B cell (primary cell): ENCODE measurements around the gene SMTNL1. TPM values are rescaled to one million over a fixed set of nuclear protein-coding genes. Genes with fewer than 3 reads are reported as not detected.

Experiments
- ATAC-seq: fragments of 200-7000 bp; cut with Tn5 transposase; one replicate; pipeline ENCODE4 v1.10.0; 2021; ENCODE audit warnings: low read depth, mild to moderate bottlenecking, moderate number of reproducible peaks, moderate library complexity
- CTCF ChIA-PET: fragments of 350-600 bp; sonication (Branson Sonifier 250); formaldehyde crosslinking; loops from one replicate; lab custom pipeline; 2021; ENCODE audit warnings: antibody characterized with exemption, inconsistent platforms; lab: Charles Lee
- POLR2A ChIA-PET: fragments of 350-600 bp; sonication (Branson Sonifier 250); formaldehyde crosslinking; loops from one replicate; lab custom pipeline; 2021; ENCODE audit warnings: antibody characterized with exemption; lab: Charles Lee
- DNase-seq: peaks from one replicate; pipeline ENCODE4 v3.0.0; 2013
- H2AFZ ChIP-seq: 2 replicates; pipeline ENCODE4 v1.6.1; 2012; ENCODE audit warnings: mild to moderate bottlenecking, low read depth, low read length; ENCODE audit not compliant: insufficient read depth, poor library complexity, severe bottlenecking
- H3K27ac ChIP-seq, 2 donors: 1 replicate in 1 of 2; 2 replicates in 1 of 2; pipeline ENCODE4 v1.5.1; 2012 to 2013; ENCODE audit warnings: low read length in 2 of 2, mild to moderate bottlenecking in 2 of 2, moderate library complexity in 1 of 2
- H3K27me3 ChIP-seq, 4 experiments: fragments of 200-600 bp in 1 of 4; sonication (generic) in 1 of 4; replicated peaks in 1 of 4; 1 replicate in 2 of 4; 2 replicates in 2 of 4; pipeline versions ENCODE4 v1.6.1 to v1.7.0; 2013 to 2016; ENCODE audit warnings: low read length in 3 of 4, mild to moderate bottlenecking in 2 of 4, mixed read lengths in 1 of 4, moderate library complexity in 1 of 4; ENCODE audit not compliant: insufficient read depth in 4 of 4, control insufficient read depth in 3 of 4; ENCODE audit errors: control extremely low read depth in 1 of 4
- H3K36me3 ChIP-seq, 2 experiments: replicated peaks in 1 of 2; 1 replicate in 1 of 2; 2 replicates in 1 of 2; pipeline versions ENCODE4 v1.6.1 to v1.7.1; 2013; ENCODE audit warnings: low read length in 1 of 2; ENCODE audit not compliant: insufficient read depth in 2 of 2, control insufficient read depth in 1 of 2; ENCODE audit errors: control extremely low read depth in 1 of 2, extremely low read depth in 1 of 2
- H3K4me1 ChIP-seq, 2 donors: fragments of 200-600 bp in 1 of 2; sonication (generic) in 1 of 2; 1 replicate in 1 of 2; 2 replicates in 1 of 2; pipeline versions ENCODE4 v1.5.1 to v1.6.1; 2013 to 2017; ENCODE audit warnings: low read length in 2 of 2; ENCODE audit not compliant: control insufficient read depth in 2 of 2, insufficient read depth in 2 of 2
- H3K4me2 ChIP-seq: replicated peaks from 2 replicates; pipeline ENCODE3; 2012; ENCODE audit warnings: mild to moderate bottlenecking, low read depth, low read length; ENCODE audit not compliant: poor library complexity, severe bottlenecking
- H3K4me3 ChIP-seq, 5 experiments: fragments of 200-600 bp in 1 of 5; sonication (generic) in 1 of 5; 1 replicate in 3 of 5; 2 replicates in 2 of 5; pipeline versions ENCODE4 v1.5.1 to v1.7.0; 2011 to 2016; ENCODE audit warnings: low read length in 4 of 5, mild to moderate bottlenecking in 4 of 5, low read depth in 2 of 5, control low read depth in 1 of 5, moderate library complexity in 1 of 5; ENCODE audit not compliant: insufficient read depth in 1 of 5; ENCODE audit errors: control extremely low read depth in 1 of 5, extremely low read depth in 1 of 5
- H3K79me2 ChIP-seq: fragments of 200-600 bp; sonication (generic); one replicate; pipeline ENCODE4 v1.6.0; 2016; ENCODE audit warnings: low read length; ENCODE audit not compliant: control insufficient read depth, insufficient read depth
- H3K9ac ChIP-seq: fragments of 200-600 bp; sonication (generic); 2 replicates; pipeline ENCODE4 v1.6.1; 2017; ENCODE audit warnings: mild to moderate bottlenecking, low read length, moderate library complexity
- H3K9me3 ChIP-seq, 3 donors: one replicate each; pipeline versions ENCODE4 v1.6.1 to v1.7.1; 2013; ENCODE audit warnings: low read length in 2 of 3; ENCODE audit not compliant: control insufficient read depth in 2 of 3, insufficient read depth in 1 of 3; ENCODE audit errors: control extremely low read depth in 1 of 3
- H4K20me1 ChIP-seq: 2 replicates; pipeline ENCODE4 v1.6.0; 2012; ENCODE audit warnings: mild to moderate bottlenecking, low read length; ENCODE audit not compliant: insufficient read depth, control insufficient read depth, poor library complexity, severe bottlenecking
- H3K27ac Mint-ChIP-seq: one replicate; pipeline ENCODE4 v1.8.0; 2021; ENCODE audit warnings: mixed read lengths
- H3K27me3 Mint-ChIP-seq: one replicate; pipeline ENCODE4 v1.8.0; 2021; ENCODE audit warnings: mixed read lengths
- H3K4me1 Mint-ChIP-seq: one replicate; pipeline ENCODE4 v1.8.0; 2021; ENCODE audit warnings: mixed read lengths
- H3K4me3 Mint-ChIP-seq: one replicate; pipeline ENCODE4 v1.8.0; 2021; ENCODE audit warnings: mixed read lengths
- H3K9me3 Mint-ChIP-seq: one replicate; pipeline ENCODE4 v1.8.0; 2022; ENCODE audit warnings: mixed read lengths; ENCODE audit not compliant: insufficient read depth
- EZH2 ChIP-seq: IDR thresholded peaks from 2 replicates; pipeline ENCODE4 v1.6.1; 2012; ENCODE audit warnings: borderline replicate concordance, low read depth, mild to moderate bottlenecking, moderate library complexity, low read length; ENCODE audit not compliant: insufficient read depth, poor library complexity, severe bottlenecking
- WGBS: methylation state at CpG from one replicate; pipeline ENCODE4 v1.1.5; 2013; ENCODE audit warnings: missing lambda C conversion rate; ENCODE audit not compliant: insufficient coverage; 5-methylcytosine and 5-hydroxymethylcytosine counted together
- intact Hi-C: fragments of 100-400 bp; cut with micrococcal nuclease; formaldehyde crosslinking; loops from one replicate; pipeline ENCODE4 v1.10.0; 2022
- polyA plus RNA-seq: library from polyadenylated mRNA; depleted of rRNA; stranded (reverse); fragments of >200 nt; gene quantifications from 2 replicates; pipeline ENCODE4 v1.2.3, GENCODE V29; 2012
- total RNA-seq, 2 donors: library from RNA; stranded (reverse); fragments of 120-200 nt in 1 of 2; gene quantifications; 1 replicate in 1 of 2; 2 replicates in 1 of 2; pipeline versions ENCODE4 v1.2.3 to v1.2.4, GENCODE V29; 2013 to 2022
- TF ChIP-seq, protein P1 (sequence below): fragments of 200-600 bp; IDR thresholded peaks from one replicate; pipeline ENCODE4 v1.8.0; 2022; ENCODE audit warnings: antibody characterized with exemption, mild to moderate bottlenecking

Gene SMTNL1
- total and polyA plus RNA-seq, 2 donors (not counting 1 experiment from before 2014, with no cell fraction given): not detected

GRCh38 chr11:57544566-57544965 is 7.2 kb downstream of the SMTNL1 start:
- no peaks in the 10 kb centered on the region for H3K9me3 ChIP-seq
- intact Hi-C loops: no loop called here
- no peak overlapping the region for H2AFZ ChIP-seq
- WGBS: 98% methylated on average over 6 of the region's 6 CpGs
- CTCF ChIA-PET: interaction anchor here (1.2 to 1.5 kb wide), 2 partner anchors 51 to 118 kb away, joined by 3 read pairs; no protein-coding TSS in a partner anchor
- peaks cover 0 to 3% of the 10 kb centered on the region in 2 experiments for H3K36me3 ChIP-seq
- peaks cover 15% of the 10 kb centered on the region for H3K4me1 Mint-ChIP-seq
- no peak overlapping the region for H3K27ac ChIP-seq
- peaks cover 11 to 16% of the 10 kb centered on the region in 2 donors for H3K4me1 ChIP-seq
- H3K9ac ChIP-seq: no peak overlapping the region
- H3K9me3 Mint-ChIP-seq: no peaks in the 10 kb centered on the region
- no peaks in the 10 kb centered on the region for H3K27me3 Mint-ChIP-seq
- DNase-seq (no peak), ATAC-seq (no peak)
- POLR2A ChIA-PET: no interaction called here
- H3K4me3 ChIP-seq: no peak overlapping the region
- no peak overlapping the region for H3K27ac Mint-ChIP-seq
- H3K4me2 ChIP-seq: no peak overlapping the region
- H3K27me3 ChIP-seq: no peaks in the 10 kb centered on the region
- no peak overlapping the region for H3K4me3 Mint-ChIP-seq
- TF ChIP-seq, protein P1, sequence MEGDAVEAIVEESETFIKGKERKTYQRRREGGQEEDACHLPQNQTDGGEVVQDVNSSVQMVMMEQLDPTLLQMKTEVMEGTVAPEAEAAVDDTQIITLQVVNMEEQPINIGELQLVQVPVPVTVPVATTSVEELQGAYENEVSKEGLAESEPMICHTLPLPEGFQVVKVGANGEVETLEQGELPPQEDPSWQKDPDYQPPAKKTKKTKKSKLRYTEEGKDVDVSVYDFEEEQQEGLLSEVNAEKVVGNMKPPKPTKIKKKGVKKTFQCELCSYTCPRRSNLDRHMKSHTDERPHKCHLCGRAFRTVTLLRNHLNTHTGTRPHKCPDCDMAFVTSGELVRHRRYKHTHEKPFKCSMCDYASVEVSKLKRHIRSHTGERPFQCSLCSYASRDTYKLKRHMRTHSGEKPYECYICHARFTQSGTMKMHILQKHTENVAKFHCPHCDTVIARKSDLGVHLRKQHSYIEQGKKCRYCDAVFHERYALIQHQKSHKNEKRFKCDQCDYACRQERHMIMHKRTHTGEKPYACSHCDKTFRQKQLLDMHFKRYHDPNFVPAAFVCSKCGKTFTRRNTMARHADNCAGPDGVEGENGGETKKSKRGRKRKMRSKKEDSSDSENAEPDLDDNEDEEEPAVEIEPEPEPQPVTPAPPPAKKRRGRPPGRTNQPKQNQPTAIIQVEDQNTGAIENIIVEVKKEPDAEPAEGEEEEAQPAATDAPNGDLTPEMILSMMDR: no peak
- no peak for TF ChIP-seq EZH2
- no peaks in the 10 kb centered on the region for H4K20me1 ChIP-seq
- H3K79me2 ChIP-seq: no peaks in the 10 kb centered on the region

DNA sequence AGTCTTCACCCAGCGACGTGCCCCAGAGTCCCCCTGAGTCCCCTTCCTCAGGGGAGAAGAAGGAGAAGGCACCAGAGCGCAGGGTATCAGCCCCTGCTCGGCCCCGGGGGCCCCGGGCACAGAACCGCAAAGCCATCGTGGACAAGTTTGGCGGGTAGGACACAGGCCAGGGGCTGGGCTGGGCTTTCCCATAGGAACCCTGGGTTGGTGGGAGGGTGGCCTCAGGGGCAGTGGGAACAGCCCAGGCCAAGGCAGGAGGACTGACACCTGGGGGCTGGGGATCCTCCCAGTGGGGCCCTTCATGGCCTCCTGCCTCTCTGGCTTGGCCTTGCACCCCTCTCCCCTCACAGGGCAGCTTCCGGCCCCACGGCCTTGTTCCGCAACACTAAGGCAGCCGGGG is 8.5 kb downstream of the SMTNL1 start:
- TF ChIP-seq EZH2: no peak
- TF ChIP-seq, protein P1: no peak
- 97% methylated on average over 9 of the region's 13 CpGs for WGBS
- H3K9me3 Mint-ChIP-seq: no peaks in the 10 kb centered on the region

More for the DNA sequence above, 8.5 kb downstream of the SMTNL1 start:
- POLR2A ChIA-PET: no interaction called here
- DNase-seq: no peak
- Histone ChIP-seq H3K27ac (no peak overlapping the region), H3K4me1 (peaks cover 11 to 16% of the 10 kb centered on the region in 2 donors), H3K9ac (no peak overlapping the region), H3K9me3 (no peaks in the 10 kb centered on the region), H3K27me3 (no peaks in the 10 kb centered on the region), H4K20me1 (no peaks in the 10 kb centered on the region), H3K4me3 (no peak overlapping the region), H3K4me2 (no peak overlapping the region), H3K36me3 (peaks cover 0 to 17% of the 10 kb centered on the region in 2 experiments), H3K79me2 (no peaks in the 10 kb centered on the region), H2AFZ (no peak overlapping the region)
- ATAC-seq: no peak
- CTCF ChIA-PET: interaction anchor here (1.6 kb wide), 1 partner anchor 255 kb away, joined by 3 read pairs; no protein-coding TSS in a partner anchor
- Mint-ChIP-seq H3K4me3 (no peak overlapping the region), H3K27ac (no peak overlapping the region), H3K27me3 (no peaks in the 10 kb centered on the region), H3K4me1 (peaks cover 15% of the 10 kb centered on the region)
- intact Hi-C loops: no loop called here
